Measurements from ENCODE around the gene OR4K13.

Gene OR4K13, protein sequence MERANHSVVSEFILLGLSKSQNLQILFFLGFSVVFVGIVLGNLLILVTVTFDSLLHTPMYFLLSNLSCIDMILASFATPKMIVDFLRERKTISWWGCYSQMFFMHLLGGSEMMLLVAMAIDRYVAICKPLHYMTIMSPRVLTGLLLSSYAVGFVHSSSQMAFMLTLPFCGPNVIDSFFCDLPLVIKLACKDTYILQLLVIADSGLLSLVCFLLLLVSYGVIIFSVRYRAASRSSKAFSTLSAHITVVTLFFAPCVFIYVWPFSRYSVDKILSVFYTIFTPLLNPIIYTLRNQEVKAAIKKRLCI

GRCh38 chr14:20035938-20036337, at the start of gene OR4K13:
TSS of gene OR4K13 (minus strand) at chr14:20036038. CDS start at chr14:20034758, 1,280 bp downstream.
- no peak for DNase-seq (ENCODE audit: low spot score)

- DNase-seq (ENCODE audit: low spot score), result no peak
Measured at GRCh38 chr14:20059745-20060144, 23.9 kb upstream of the OR4K13 start, which contains the start of gene OR4L1. TSS of gene OR4L1 (plus strand) at chr14:20060045. CDS start at chr14:20060045, 0 bp downstream.

DNA sequence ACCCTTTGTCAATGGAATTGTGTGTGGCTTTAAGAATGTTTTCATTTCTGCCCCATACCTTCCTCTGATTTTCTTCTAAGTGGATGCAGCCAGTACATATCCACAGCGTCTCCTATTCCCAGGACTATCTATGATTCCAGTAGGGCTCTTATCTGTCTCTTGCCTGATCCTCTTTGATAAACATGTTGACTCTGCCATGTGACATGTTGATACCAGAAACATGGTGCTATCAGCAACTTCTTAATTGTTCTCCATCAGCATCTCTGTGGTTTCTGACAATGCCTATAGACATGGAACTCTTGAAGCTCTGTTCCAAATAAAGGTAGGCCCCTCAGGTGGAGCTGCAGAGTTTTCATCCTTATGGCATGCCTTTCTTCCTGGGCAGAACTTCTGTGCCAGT, 12.4 kb upstream of the OR4K13 start:
- no peak for DNase-seq (ENCODE audit: low spot score)

GRCh38 chr14:20044243-20044642, 8.4 kb upstream of the OR4K13 start:
- DNase-seq (ENCODE audit: low spot score), result no peak

DNA sequence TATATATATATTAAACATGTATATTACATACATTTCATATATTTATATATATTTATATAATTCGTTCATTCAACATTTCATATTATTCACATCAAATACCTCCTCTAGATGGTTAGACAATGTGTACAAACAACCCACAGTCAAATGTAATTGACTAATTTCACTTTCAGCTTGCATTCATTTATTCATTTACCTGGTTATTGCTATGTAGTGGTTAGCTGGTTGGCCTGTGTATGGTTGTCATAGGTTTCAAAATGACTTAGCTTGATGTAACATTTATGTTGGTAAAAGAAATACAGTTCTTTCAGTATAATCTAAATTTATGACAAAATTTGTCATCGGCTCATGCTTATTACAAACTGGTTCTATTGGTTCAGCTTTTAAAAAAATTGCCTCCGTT, 389 bp downstream of the OR4K13 start:
- DNase-seq (ENCODE audit: low spot score), result no peak

- no peak for DNase-seq (ENCODE audit: low spot score)
Measured at GRCh38 chr14:20031058-20031457, 4.8 kb downstream of the OR4K13 start.

- DNase-seq (ENCODE audit: low spot score), result no peak
Measured at GRCh38 chr14:20019257-20019865, 16.5 kb downstream of the OR4K13 start, which contains the start of gene OR4K14. TSS of gene OR4K14 (minus strand) at chr14:20019307. CDS start at chr14:20015193, 4,114 bp downstream.

- DNase-seq (ENCODE audit: low spot score), result no peak
Measured at GRCh38 chr14:20008156-20008555, 27.7 kb downstream of the OR4K13 start.

DNA sequence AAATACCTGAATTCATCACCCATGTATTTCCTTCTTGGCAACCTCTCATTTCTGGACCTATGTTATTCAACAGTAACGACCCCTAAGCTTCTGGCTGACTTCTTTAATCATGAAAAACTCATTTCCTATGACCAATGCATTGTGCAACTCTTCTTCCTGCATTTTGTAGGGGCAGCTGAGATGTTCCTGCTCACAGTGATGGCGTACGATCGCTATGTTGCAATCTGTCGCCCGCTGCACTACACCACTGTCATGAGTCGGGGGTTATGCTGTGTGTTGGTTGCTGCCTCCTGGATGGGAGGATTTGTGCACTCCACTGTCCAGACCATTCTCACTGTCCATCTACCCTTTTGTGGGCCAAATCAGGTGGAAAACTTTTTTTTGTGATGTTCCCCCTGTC, 33.5 kb downstream of the OR4K13 start:
- peak; percentile 16 for DNase-seq (ENCODE audit: low spot score)

DNA sequence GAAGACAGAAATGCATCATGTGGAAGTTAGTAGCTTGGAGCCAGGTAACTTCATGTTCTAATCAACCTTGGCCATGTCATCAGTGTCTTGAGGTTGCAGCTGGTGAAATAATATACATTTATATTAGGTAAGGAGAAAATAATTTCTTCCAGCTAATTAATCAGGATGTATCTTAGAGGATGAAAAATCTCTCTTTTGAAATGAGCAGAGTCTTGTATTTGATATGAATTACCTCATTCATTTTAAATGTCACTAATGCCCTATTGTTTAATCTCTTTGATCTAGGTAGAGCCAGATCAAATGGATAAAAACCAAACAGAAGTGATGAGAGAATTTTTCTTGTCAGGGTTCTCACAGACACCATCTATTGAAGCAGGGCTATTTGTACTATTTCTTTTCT, 34.0 kb downstream of the OR4K13 start, which contains the start of gene OR4Q2:
Gene OR4Q2, plus strand, starts transcription at position 301 of the 400 bp plus-strand sequence.
- DNase-seq (ENCODE audit: low spot score), result no peak

DNA sequence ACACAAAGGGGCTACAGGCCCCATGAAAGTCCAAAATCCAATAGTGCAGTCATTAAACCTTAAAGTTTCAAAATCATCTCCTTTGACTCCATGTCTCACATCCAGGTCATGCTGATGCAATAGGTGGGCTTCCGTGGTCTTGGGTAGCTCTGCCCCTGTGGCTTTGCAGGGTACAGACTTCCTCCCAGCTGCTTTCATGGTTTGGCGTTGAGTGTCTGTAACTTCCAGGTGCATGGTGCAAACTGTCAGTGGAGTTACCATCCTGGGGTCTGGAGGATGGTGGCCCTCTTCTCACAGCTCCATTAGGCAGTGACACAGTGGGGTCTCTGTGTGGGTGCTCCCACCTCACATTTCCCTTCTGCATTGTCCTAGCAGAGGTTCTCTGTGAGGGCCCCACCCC, 42.4 kb downstream of the OR4K13 start:
- DNase-seq (ENCODE audit: low spot score), result no peak

Data from RKO (cell line).